Body of pancreas (tissue), 4 donors: Measurements from ENCODE around the gene CD74. TPM values are rescaled to one million over a fixed set of nuclear protein-coding genes. Genes with fewer than 3 reads are reported as not detected.

Experiments
- ATAC-seq: fragments of 150-250 bp; one replicate; pipeline ENCODE4 v1.9.1; 2016
- DNase-seq, 4 donors: peaks; one replicate each; pipeline ENCODE4 v3.0.0-alpha.2; 2019
- H3K27ac ChIP-seq, 4 donors: fragments of 200-600 bp; sonication (generic); 1 replicate in 3 of 4; 2 replicates in 1 of 4; pipeline versions ENCODE4 v1.5.1 to v1.6.1; 2016 to 2019; ENCODE audit warnings: mild to moderate bottlenecking in 1 of 4, mixed read lengths in 1 of 4, moderate library complexity in 1 of 4
- H3K27me3 ChIP-seq, 2 donors: fragments of 200-600 bp; sonication (generic); one replicate each; pipeline ENCODE4 v1.6.0; 2016; ENCODE audit warnings: mild to moderate bottlenecking in 1 of 2
- H3K36me3 ChIP-seq, 2 donors: fragments of 200-600 bp; sonication (generic); replicated peaks in 1 of 2; 2 replicates each; pipeline ENCODE4 v1.5.1; 2016; ENCODE audit warnings: low read depth in 2 of 2; ENCODE audit not compliant: insufficient read depth in 1 of 2
- H3K4me1 ChIP-seq: fragments of 200-600 bp; sonication (generic); one replicate; pipeline ENCODE4 v1.6.0; 2016
- H3K4me3 ChIP-seq, 2 donors: fragments of 200-600 bp; sonication (generic); 1 replicate in 1 of 2; 2 replicates in 1 of 2; pipeline ENCODE4 v1.5.1; 2016 to 2019
- H3K9me3 ChIP-seq, 3 donors: fragments of 200-600 bp; sonication (generic); 1 replicate in 2 of 3; 2 replicates in 1 of 3; pipeline ENCODE4 v1.5.1; 2016
- CTCF ChIP-seq, 7 experiments: fragments of 450-650 bp in 4 of 7; fragments of 200-600 bp in 3 of 7; sonication (generic) in 3 of 7; IDR thresholded peaks; one replicate each; pipeline ENCODE4 v1.5.1; 2016 to 2019; ENCODE audit warnings: antibody characterized with exemption in 7 of 7
- POLR2A ChIP-seq, 3 donors: fragments of 450-650 bp; IDR thresholded peaks; one replicate each; pipeline ENCODE4 v1.6.1; 2016; ENCODE audit warnings: antibody characterized with exemption in 3 of 3, mild to moderate bottlenecking in 2 of 3
- WGBS, 2 donors: methylation state at CpG; one replicate each; pipeline ENCODE4 v1.1.5; 2017; 5-methylcytosine and 5-hydroxymethylcytosine counted together
- intact Hi-C: fragments of 100-400 bp; cut with DNase I; formaldehyde crosslinking; loops from one replicate; pipeline ENCODE4 v1.15.1; 2023
- total RNA-seq, 2 donors: library from RNA; depleted of rRNA; stranded (reverse); fragments of >200 nt; gene quantifications; one replicate each; pipeline ENCODE4 v1.1.0, GENCODE V29; 2016

Gene CD74
- total RNA-seq, 2 donors from 2014 or later, result 130 to 405 TPM

- intact Hi-C loops, result no loop called here
- Histone ChIP-seq H3K4me3 (no peak overlapping the region), H3K36me3 (peaks cover 0 to 45% of the 10 kb centered on the region in 2 donors), H3K27me3 (no peaks in the 10 kb centered on the region), H3K4me1 (no peaks in the 10 kb centered on the region), H3K27ac (no peak overlapping the region), H3K9me3 (no peaks in the 10 kb centered on the region)
- TF ChIP-seq CTCF (IDR thresholded peaks at IDR 0.05), result no peak
- TF ChIP-seq POLR2A (IDR thresholded peaks at IDR 0.05), result no peak
- no peak for ATAC-seq
- DNase-seq, result no peak
- 91 to 94% methylated on average over 7 to 13 of the region's 13 CpGs for whole genome bisulfite sequencing, 2 donors
These were observed 21.5 kb downstream of the CD74 start for GRCh38 chr5:150391064-150391834.

- H3K27me3 ChIP-seq, result no peaks in the 10 kb centered on the region
- TF ChIP-seq CTCF (IDR thresholded peaks at IDR 0.05) (no peak), POLR2A (IDR thresholded peaks at IDR 0.05) (no peak)
- peaks cover 0 to 44% of the 10 kb centered on the region in 2 donors for H3K36me3 ChIP-seq
- no peaks in the 10 kb centered on the region for H3K9me3 ChIP-seq
- H3K4me1 ChIP-seq, result no peaks in the 10 kb centered on the region
- DNase-seq (no peak), ATAC-seq (no peak)
- WGBS, 2 donors, result 89 to 90% methylated on average over 13 of the region's 13 CpGs
- intact Hi-C loops, result no loop called here
- no peak overlapping the region for H3K4me3 ChIP-seq
- no peak overlapping the region for H3K27ac ChIP-seq
These were observed 23.0 kb downstream of the CD74 start for GRCh38 chr5:150389531-150390266.

GRCh38 chr5:150386024-150386855 lies 26.5 kb downstream of the CD74 start:
- WGBS, 2 donors, result 84 to 91% methylated on average over 13 to 15 of the region's 15 CpGs
- DNase-seq, result no peak
- no peak overlapping the region for H3K4me3 ChIP-seq
- no peaks in the 10 kb centered on the region for H3K9me3 ChIP-seq
- no peaks in the 10 kb centered on the region for H3K27me3 ChIP-seq
- no peak for TF ChIP-seq CTCF (IDR thresholded peaks at IDR 0.05)
- TF ChIP-seq POLR2A (IDR thresholded peaks at IDR 0.05), result no peak
- no peak overlapping the region for H3K27ac ChIP-seq
- ATAC-seq, result no peak
- no peaks in the 10 kb centered on the region for H3K4me1 ChIP-seq
- intact Hi-C loops, result no loop called here
- H3K36me3 ChIP-seq, result peaks cover 4 to 36% of the 10 kb centered on the region in 2 donors

- TF ChIP-seq POLR2A (IDR thresholded peaks at IDR 0.05), result no peak
- WGBS, 2 donors, result 93 to 94% methylated on average over 5 of the region's 5 CpGs
- Histone ChIP-seq H3K4me3 (no peak overlapping the region), H3K27ac (no peak overlapping the region), H3K9me3 (no peaks in the 10 kb centered on the region), H3K36me3 (peaks cover 4 to 41% of the 10 kb centered on the region in 2 donors), H3K27me3 (no peaks in the 10 kb centered on the region), H3K4me1 (no peaks in the 10 kb centered on the region)
- ATAC-seq (no peak), DNase-seq (no peak)
- intact Hi-C loops, result no loop called here
These were observed 28.0 kb downstream of the CD74 start for GRCh38 chr5:150384701-150385100.
